SJCRH30 (cell line): ENCODE data around the gene SMC3. TPM values are rescaled to one million over a fixed set of nuclear protein-coding genes. Genes with fewer than 3 reads are reported as not detected.
A peak's percentile ranks its signal among the peaks of the same experiment; 100 is the strongest.
"Not testable (repeated sequence)": the region's sequence is repeated elsewhere in the genome, so short reads cannot be mapped to it uniquely, and the experiment has no call there.

Experiments
- DNase-seq, 2 experiments: peaks; one replicate each; pipeline ENCODE4 v3.0.0-alpha.2; 2015 to 2020
- H3K27ac ChIP-seq: fragments of 250-450 bp; sonication (Bioruptor Pico); 2 replicates; pipeline ENCODE4 v1.5.1; 2020; ENCODE audit warnings: mild to moderate bottlenecking, moderate library complexity
- H3K27me3 ChIP-seq: fragments of 250-450 bp; sonication (Bioruptor Pico); 2 replicates; pipeline ENCODE4 v1.5.1; 2020; ENCODE audit warnings: mild to moderate bottlenecking, moderate library complexity
- H3K36me3 ChIP-seq: fragments of 250-450 bp; sonication (Bioruptor Pico); 2 replicates; pipeline ENCODE4 v1.5.1; 2020; ENCODE audit warnings: mild to moderate bottlenecking, moderate library complexity
- H3K4me1 ChIP-seq: fragments of 250-450 bp; sonication (Bioruptor Pico); 2 replicates; pipeline ENCODE4 v1.5.1; 2020; ENCODE audit warnings: mild to moderate bottlenecking, moderate library complexity
- H3K4me3 ChIP-seq: fragments of 250-450 bp; sonication (Bioruptor Pico); 2 replicates; pipeline ENCODE4 v1.5.1; 2020; ENCODE audit warnings: mild to moderate bottlenecking, moderate library complexity
- H3K9me3 ChIP-seq: fragments of 250-450 bp; sonication (Bioruptor Pico); replicated peaks from 2 replicates; pipeline ENCODE4 v1.5.1; 2020; ENCODE audit warnings: mild to moderate bottlenecking, moderate library complexity
- total RNA-seq: library from RNA; depleted of rRNA; stranded (reverse); fragments of >200 nt; shearing (Covaris generic); gene quantifications from 2 replicates; pipeline ENCODE4 v1.2.3, GENCODE V29; 2014; rRNA removed

The SMC3 gene
- 96.8 and 107 TPM in 2 replicates for total RNA-seq

- H3K36me3 ChIP-seq, result peaks cover 23% of the 10 kb centered on the region
- DNase-seq, result peak; percentile 97 to 99
- peak within 1 kb of the TSS; percentile 99 for H3K27ac ChIP-seq
- peak within 1 kb of the TSS; percentile 94 for H3K4me3 ChIP-seq
- H3K9me3 ChIP-seq, result no peaks in the 10 kb centered on the region
- H3K4me1 ChIP-seq, result peaks cover 9% of the 10 kb centered on the region
- no peaks in the 10 kb centered on the region for H3K27me3 ChIP-seq
Measured at GRCh38 chr10:110567201-110568054, at the start of gene SMC3. Gene SMC3, plus strand, starts transcription at chr10:110567695. Its CDS starts 122 bp downstream, at chr10:110567817.

- DNase-seq, result no peak
- no peak overlapping the region for H3K27ac ChIP-seq
Measured at GRCh38 chr10:110522365-110522988, 45.0 kb upstream of the SMC3 start.

GRCh38 chr10:110523736-110524135, 43.8 kb upstream of the SMC3 start:
- Histone ChIP-seq H3K4me1 (no peaks in the 10 kb centered on the region), H3K4me3 (no peak overlapping the region), H3K36me3 (no peaks in the 10 kb centered on the region), H3K9me3 (no peaks in the 10 kb centered on the region), H3K27me3 (no peaks in the 10 kb centered on the region; the same call in 1 of the 2 replicates), H3K27ac (no peak overlapping the region)
- no peak for DNase-seq

More at GRCh38 chr10:110522365-110522988, 45.0 kb upstream of the SMC3 start:
- Histone ChIP-seq H3K4me3 (no peak overlapping the region), H3K36me3 (no peaks in the 10 kb centered on the region), H3K9me3 (no peaks in the 10 kb centered on the region), H3K27me3 (no peaks in the 10 kb centered on the region), H3K4me1 (no peaks in the 10 kb centered on the region)

GRCh38 chr10:110524179-110524858, 43.2 kb upstream of the SMC3 start:
- Histone ChIP-seq H3K27ac (no peak overlapping the region), H3K4me1 (no peaks in the 10 kb centered on the region), H3K4me3 (no peak overlapping the region), H3K27me3 (no peaks in the 10 kb centered on the region; the same call in 1 of the 2 replicates), H3K36me3 (no peaks in the 10 kb centered on the region), H3K9me3 (no peaks in the 10 kb centered on the region)
- no peak for DNase-seq

- Histone ChIP-seq H3K27ac (no peak overlapping the region), H3K27me3 (no peaks in the 10 kb centered on the region; the same call in 1 of the 2 replicates), H3K4me3 (no peak overlapping the region), H3K36me3 (no peaks in the 10 kb centered on the region), H3K9me3 (no peaks in the 10 kb centered on the region), H3K4me1 (0 out of 2 replicates have a peak, but pooled peaks cover 4% of the 10 kb centered on the region)
- peak; percentile 25 to 58 for DNase-seq
Measured at GRCh38 chr10:110524859-110525232, 42.6 kb upstream of the SMC3 start.

- no peaks in the 10 kb centered on the region for H3K36me3 ChIP-seq
- H3K27ac ChIP-seq, result no peak overlapping the region
- no peak for DNase-seq
- peaks cover 4% of the 10 kb centered on the region for H3K4me1 ChIP-seq
- H3K27me3 ChIP-seq, result no peaks in the 10 kb centered on the region; the same call in 1 of the 2 replicates
- H3K4me3 ChIP-seq, result no peak overlapping the region
- no peaks in the 10 kb centered on the region for H3K9me3 ChIP-seq
Measured at GRCh38 chr10:110525349-110526260, 41.9 kb upstream of the SMC3 start.

GRCh38 chr10:110527731-110528171, 39.7 kb upstream of the SMC3 start:
- Histone ChIP-seq H3K9me3 (no peaks in the 10 kb centered on the region), H3K27ac (no peak overlapping the region), H3K36me3 (no peaks in the 10 kb centered on the region), H3K4me3 (no peak overlapping the region), H3K27me3 (no peaks in the 10 kb centered on the region; the same call in 1 of the 2 replicates), H3K4me1 (peaks cover 12% of the 10 kb centered on the region)
- DNase-seq, result no peak

- Histone ChIP-seq H3K4me3 (no peak overlapping the region), H3K36me3 (no peaks in the 10 kb centered on the region), H3K4me1 (peaks cover 16% of the 10 kb centered on the region), H3K9me3 (no peaks in the 10 kb centered on the region), H3K27ac (no peak overlapping the region), H3K27me3 (no peaks in the 10 kb centered on the region; the same call in 1 of the 2 replicates)
- DNase-seq, result no peak
Measured at GRCh38 chr10:110528224-110528996, 39.1 kb upstream of the SMC3 start.

GRCh38 chr10:110528997-110529524, 38.4 kb upstream of the SMC3 start:
- not testable (repeated sequence) for DNase-seq, H3K9me3 ChIP-seq, H3K27me3 ChIP-seq, H3K36me3 ChIP-seq, H3K4me3 ChIP-seq, H3K27ac ChIP-seq
- H3K4me1 ChIP-seq, result peaks cover 16% of the 10 kb centered on the region

GRCh38 chr10:110529596-110530011, 37.9 kb upstream of the SMC3 start:
- no peaks in the 10 kb centered on the region for H3K36me3 ChIP-seq
- H3K9me3 ChIP-seq, result no peaks in the 10 kb centered on the region
- DNase-seq, result no peak
- peaks cover 19% of the 10 kb centered on the region for H3K4me1 ChIP-seq
- H3K27ac ChIP-seq, result no peak overlapping the region
- H3K4me3 ChIP-seq, result no peak overlapping the region
- H3K27me3 ChIP-seq, result no peaks in the 10 kb centered on the region; the same call in 1 of the 2 replicates

GRCh38 chr10:110530131-110530831, 37.2 kb upstream of the SMC3 start:
- H3K27ac ChIP-seq, result 0 out of 2 replicates have a peak overlapping the region, but pooled peaks have one; percentile 29

GRCh38 chr10:110531687-110532086, 35.8 kb upstream of the SMC3 start:
- H3K27ac ChIP-seq, result no peak overlapping the region
- H3K36me3 ChIP-seq, result no peaks in the 10 kb centered on the region
- DNase-seq, result no peak
- no peaks in the 10 kb centered on the region; the same call in 1 of the 2 replicates for H3K27me3 ChIP-seq
- peaks cover 25% of the 10 kb centered on the region for H3K4me1 ChIP-seq
- no peak overlapping the region for H3K4me3 ChIP-seq
- H3K9me3 ChIP-seq, result no peaks in the 10 kb centered on the region

More at GRCh38 chr10:110530131-110530831, 37.2 kb upstream of the SMC3 start:
- peak; percentile 72 to 77 for DNase-seq
- Histone ChIP-seq H3K4me3 (peak overlapping the region; percentile 63), H3K9me3 (no peaks in the 10 kb centered on the region), H3K4me1 (peaks cover 20% of the 10 kb centered on the region), H3K27me3 (no peaks in the 10 kb centered on the region; the same call in 1 of the 2 replicates), H3K36me3 (no peaks in the 10 kb centered on the region)
